ENCODE results near the gene ZNF320.
"Not testable (repeated sequence)": the region's sequence is repeated elsewhere in the genome, so short reads cannot be mapped to it uniquely, and the experiment has no call there.

Gene ZNF320

GRCh38 chr19:52889931-52890330, 7.5 kb downstream of the ZNF320 start:
- Mint-ChIP-seq H3K36me3 (ENCODE audit: low read depth) (peaks cover 79% of the 10 kb centered on the region), H3K27me3 (no peaks in the 10 kb centered on the region), H3K9me3 (peaks cover 38% of the 10 kb centered on the region), H3K4me1 (ENCODE audit: low read depth) (peaks cover 4% of the 10 kb centered on the region), H3K4me3 (no peak overlapping the region), H3K27ac (no peak overlapping the region)

DNA sequence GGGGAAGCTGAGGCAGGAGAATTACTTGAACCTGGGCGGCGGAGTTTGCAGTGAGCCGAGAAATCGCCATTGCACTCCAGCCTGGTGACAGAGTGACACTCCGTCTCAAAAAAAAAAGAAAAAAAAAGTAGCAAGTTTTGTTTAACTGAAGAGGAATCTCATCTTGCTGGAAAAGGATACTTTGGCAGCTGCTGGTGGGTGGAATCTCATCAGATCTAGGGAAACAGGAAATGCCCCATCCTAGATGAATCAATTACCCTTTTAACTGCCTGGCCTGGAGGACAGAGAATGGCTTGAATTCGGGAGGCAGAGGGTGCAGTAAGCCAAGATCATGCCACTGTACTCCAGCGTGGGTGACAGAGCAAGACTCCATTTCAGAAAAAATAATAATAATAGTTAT, 8.4 kb downstream of the ZNF320 start:
- H3K27me3 Mint-ChIP-seq: no peaks in the 10 kb centered on the region
- peaks cover 87% of the 10 kb centered on the region for H3K36me3 Mint-ChIP-seq (ENCODE audit: low read depth)
- H3K4me3 Mint-ChIP-seq: no peak overlapping the region
- no peak overlapping the region for H3K27ac Mint-ChIP-seq
- H3K9me3 Mint-ChIP-seq: peaks cover 40% of the 10 kb centered on the region
- peaks cover 4% of the 10 kb centered on the region for H3K4me1 Mint-ChIP-seq (ENCODE audit: low read depth)

DNA sequence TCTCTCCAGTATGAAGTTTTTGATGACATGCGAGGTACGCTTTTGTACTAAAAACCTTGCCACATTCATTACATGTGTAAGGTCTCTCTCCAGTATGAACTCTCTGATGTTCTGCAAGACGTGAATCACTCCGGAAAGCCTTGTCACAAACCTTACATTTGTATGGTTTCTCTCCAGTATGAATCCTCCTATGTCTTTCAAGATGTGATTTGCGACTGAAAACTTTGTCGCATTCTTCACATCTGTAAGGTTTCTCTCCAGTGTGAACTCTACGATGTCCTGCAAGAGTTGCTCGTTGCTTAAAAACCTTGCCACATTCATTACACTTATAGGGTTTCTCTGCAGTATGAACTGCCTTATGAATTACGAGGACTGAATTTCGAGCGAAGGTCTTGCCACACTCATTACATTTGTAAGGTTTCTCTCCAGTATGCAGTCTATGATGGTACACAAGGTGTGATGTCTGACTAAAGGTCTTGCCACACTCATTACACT, 16.5 kb downstream of the ZNF320 start:
- Mint-ChIP-seq H3K27me3 (no peaks in the 10 kb centered on the region), H3K4me1 (ENCODE audit: low read depth) (no peaks in the 10 kb centered on the region), H3K4me3 (no peak overlapping the region), H3K27ac (no peak overlapping the region), H3K36me3 (ENCODE audit: low read depth) (peaks cover 85% of the 10 kb centered on the region), H3K9me3 (peaks cover 53% of the 10 kb centered on the region)

DNA sequence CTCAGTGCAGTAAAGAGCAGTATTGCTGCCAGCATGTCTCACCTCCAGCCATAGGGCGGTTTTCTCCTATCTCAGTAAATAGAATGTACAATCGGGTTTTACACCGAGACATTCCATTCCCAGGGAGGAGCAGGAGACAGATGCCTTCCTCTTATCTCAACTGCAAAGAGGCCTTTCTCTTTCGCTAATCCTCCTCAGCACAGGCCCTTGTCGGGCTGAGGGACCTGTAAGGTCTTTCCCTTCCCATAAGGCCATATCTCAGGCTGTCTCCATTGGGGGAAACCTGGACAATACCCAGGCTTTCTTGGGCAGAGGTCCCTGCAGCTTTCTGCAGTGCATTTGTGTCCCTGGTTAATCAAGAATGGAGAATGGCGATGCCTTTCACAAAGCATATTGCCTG, 24.4 kb downstream of the ZNF320 start:
- peaks cover 53% of the 10 kb centered on the region for H3K9me3 Mint-ChIP-seq
- H3K4me3 Mint-ChIP-seq; H3K27ac Mint-ChIP-seq; H3K27me3 Mint-ChIP-seq; H3K4me1 Mint-ChIP-seq (ENCODE audit: low read depth): not testable (repeated sequence)
- H3K36me3 Mint-ChIP-seq (ENCODE audit: low read depth): peaks cover 45% of the 10 kb centered on the region

GRCh38 chr19:52871466-52871865, 26.0 kb downstream of the ZNF320 start:
- H3K36me3 Mint-ChIP-seq (ENCODE audit: low read depth): peaks cover 39% of the 10 kb centered on the region
- H3K27me3 Mint-ChIP-seq: no peaks in the 10 kb centered on the region
- no peak overlapping the region for H3K4me3 Mint-ChIP-seq
- peaks cover 49% of the 10 kb centered on the region for H3K9me3 Mint-ChIP-seq
- no peak overlapping the region for H3K27ac Mint-ChIP-seq
- H3K4me1 Mint-ChIP-seq (ENCODE audit: low read depth): no peaks in the 10 kb centered on the region

- Mint-ChIP-seq H3K36me3 (ENCODE audit: low read depth) (peaks cover 30% of the 10 kb centered on the region), H3K9me3 (peaks cover 32% of the 10 kb centered on the region)
- not testable (repeated sequence) for H3K27me3 Mint-ChIP-seq; H3K4me3 Mint-ChIP-seq; H3K4me1 Mint-ChIP-seq (ENCODE audit: low read depth); H3K27ac Mint-ChIP-seq
These were observed 29.4 kb downstream of the ZNF320 start for GRCh38 chr19:52868031-52868430.

- Mint-ChIP-seq H3K9me3 (peaks cover 14% of the 10 kb centered on the region), H3K4me1 (ENCODE audit: low read depth) (peaks cover 28% of the 10 kb centered on the region), H3K4me3 (peak within 1 kb of the TSS; percentile 97), H3K36me3 (ENCODE audit: low read depth) (peaks cover 40% of the 10 kb centered on the region), H3K27ac (peak within 1 kb of the TSS; percentile 93)
- H3K27me3 Mint-ChIP-seq: not testable (repeated sequence)
These were observed 39.9 kb downstream of the ZNF320 start, which contains the start of gene ZNF468 for GRCh38 chr19:52857378-52858191. ZNF468 (minus strand) TSS chr19:52857619; CDS start chr19:52854272, 3,347 bp downstream.

DNA sequence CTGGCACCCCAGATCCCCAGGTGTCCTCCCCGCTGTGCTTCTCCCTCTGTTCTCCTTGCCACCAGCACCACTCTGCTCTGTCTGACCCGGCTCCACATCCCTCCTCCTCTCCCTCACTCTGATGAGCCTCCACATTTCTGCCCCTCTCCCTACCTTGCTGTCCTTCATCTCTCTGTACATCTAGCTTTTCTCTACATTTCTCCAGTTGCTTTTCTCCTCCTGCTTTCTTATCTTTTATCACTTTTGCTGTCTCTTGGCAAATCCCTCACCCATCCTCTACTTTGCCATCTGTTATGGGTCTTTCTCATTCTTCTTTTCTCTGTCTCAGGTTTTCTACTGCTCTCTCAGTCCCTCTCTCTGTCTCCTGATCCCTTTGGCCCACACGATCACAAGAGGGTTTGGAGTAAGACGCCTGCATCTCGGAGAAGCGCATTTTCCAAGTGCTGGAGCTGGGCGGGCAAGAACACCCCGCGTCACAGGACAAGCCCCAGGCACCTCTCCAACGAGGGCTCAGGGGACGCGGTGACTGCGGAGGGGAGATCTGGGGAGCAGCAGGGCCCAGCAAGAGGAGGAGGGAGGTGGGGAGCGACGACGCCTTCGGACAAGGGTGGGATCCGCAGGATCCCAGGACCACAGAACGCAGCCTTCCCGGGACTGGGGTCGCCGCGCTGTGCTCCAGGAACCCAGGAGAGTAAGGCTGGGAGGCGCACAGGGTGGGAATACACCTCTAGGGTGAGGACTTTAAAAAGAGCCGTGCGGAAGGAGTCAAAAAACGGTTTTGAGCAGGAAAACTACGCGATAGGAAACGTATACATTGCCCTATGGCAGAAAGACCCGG, 40.7 kb downstream of the ZNF320 start:
- peaks cover 43% of the 10 kb centered on the region for H3K36me3 Mint-ChIP-seq (ENCODE audit: low read depth)
- peak overlapping the region; percentile 97 for H3K4me3 Mint-ChIP-seq
- H3K27ac Mint-ChIP-seq: peak overlapping the region; percentile 93
- peaks cover 28% of the 10 kb centered on the region for H3K4me1 Mint-ChIP-seq (ENCODE audit: low read depth)
- H3K9me3 Mint-ChIP-seq: peaks cover 10% of the 10 kb centered on the region
- H3K27me3 Mint-ChIP-seq: not testable (repeated sequence)

All from stimulated activated naive CD8-positive, alpha-beta T cell treated with anti-CD3 and anti-CD28 coated beads, Interleukin-15, Interleukin-2, amounts not matched to agents 100 ng/mL and 50 ng/mL, for 24 hours (primary cell).